Lower leg skin (tissue), 3 donors: Measurements from ENCODE around the gene TPSD1.

Source experiments
- POLR2A ChIP-seq, 2 donors: fragments of 450-650 bp; IDR thresholded peaks; one replicate each; pipeline ENCODE4 v1.6.1; 2016 to 2017; ENCODE audit warnings: antibody characterized with exemption in 2 of 2, mild to moderate bottlenecking in 1 of 2, moderate library complexity in 1 of 2
- TF ChIP-seq, protein P1 (sequence below), 3 donors: fragments of 450-650 bp; IDR thresholded peaks; one replicate each; pipeline ENCODE4 v1.5.1; 2016; ENCODE audit warnings: antibody characterized with exemption in 3 of 3, mild to moderate bottlenecking in 3 of 3, moderate library complexity in 2 of 3

DNA sequence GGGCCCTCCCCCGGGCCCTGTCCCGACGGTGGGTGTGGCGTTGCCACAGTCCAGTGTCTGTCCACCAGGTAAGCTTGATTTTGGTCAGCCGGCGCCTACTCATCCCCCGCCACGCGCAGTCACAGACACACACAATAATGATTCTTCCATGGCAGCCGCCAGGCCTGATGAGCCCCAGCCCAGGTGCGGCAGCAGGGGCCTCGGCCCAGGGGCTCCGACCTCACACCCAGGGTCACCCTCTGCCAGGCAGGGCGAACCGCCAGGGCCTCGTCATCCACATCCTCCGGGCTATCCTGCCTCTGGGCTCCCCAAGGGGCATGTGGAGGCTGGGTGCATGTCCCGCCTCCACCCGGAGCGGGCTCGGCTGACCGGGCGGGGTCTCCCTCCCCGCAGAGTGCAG lies 38.3 kb upstream of the TPSD1 start:
- TF ChIP-seq, protein P1, sequence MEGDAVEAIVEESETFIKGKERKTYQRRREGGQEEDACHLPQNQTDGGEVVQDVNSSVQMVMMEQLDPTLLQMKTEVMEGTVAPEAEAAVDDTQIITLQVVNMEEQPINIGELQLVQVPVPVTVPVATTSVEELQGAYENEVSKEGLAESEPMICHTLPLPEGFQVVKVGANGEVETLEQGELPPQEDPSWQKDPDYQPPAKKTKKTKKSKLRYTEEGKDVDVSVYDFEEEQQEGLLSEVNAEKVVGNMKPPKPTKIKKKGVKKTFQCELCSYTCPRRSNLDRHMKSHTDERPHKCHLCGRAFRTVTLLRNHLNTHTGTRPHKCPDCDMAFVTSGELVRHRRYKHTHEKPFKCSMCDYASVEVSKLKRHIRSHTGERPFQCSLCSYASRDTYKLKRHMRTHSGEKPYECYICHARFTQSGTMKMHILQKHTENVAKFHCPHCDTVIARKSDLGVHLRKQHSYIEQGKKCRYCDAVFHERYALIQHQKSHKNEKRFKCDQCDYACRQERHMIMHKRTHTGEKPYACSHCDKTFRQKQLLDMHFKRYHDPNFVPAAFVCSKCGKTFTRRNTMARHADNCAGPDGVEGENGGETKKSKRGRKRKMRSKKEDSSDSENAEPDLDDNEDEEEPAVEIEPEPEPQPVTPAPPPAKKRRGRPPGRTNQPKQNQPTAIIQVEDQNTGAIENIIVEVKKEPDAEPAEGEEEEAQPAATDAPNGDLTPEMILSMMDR (IDR thresholded peaks at IDR 0.05), result no peak
- no peak for TF ChIP-seq POLR2A (IDR thresholded peaks at IDR 0.05)
